Activated T-cell treated with anti-CD3 and anti-CD28 coated beads, Interleukin-2, amount 50 U/mL, for 1 hour (primary cell): ENCODE measurements around the gene FUBP3.
"Not testable (repeated sequence)": the region's sequence is repeated elsewhere in the genome, so short reads cannot be mapped to it uniquely, and the experiment has no call there.

ENCODE experiments used
- DNase-seq: peaks from one replicate; pipeline ENCODE4 v3.0.0-alpha.2; 2020

FUBP3 gene

GRCh38 chr9:130664251-130665028 lies 85.1 kb downstream of the FUBP3 start, which contains the start of gene PRDM12:
Gene PRDM12, plus strand, starts transcription at chr9:130664594. Its CDS starts 60 bp downstream, at chr9:130664654.
- DNase-seq, result no peak

- DNase-seq, result no peak
These were observed 85.7 kb downstream of the FUBP3 start for GRCh38 chr9:130665029-130665430.

- DNase-seq, result peak; percentile 24
These were observed 86.3 kb downstream of the FUBP3 start for GRCh38 chr9:130665431-130666392.

GRCh38 chr9:130666393-130667119 lies 87.2 kb downstream of the FUBP3 start:
- no peak for DNase-seq

- DNase-seq, result no peak
These were observed 87.7 kb downstream of the FUBP3 start for GRCh38 chr9:130667120-130667435.

GRCh38 chr9:130668196-130668595 lies 88.8 kb downstream of the FUBP3 start:
- DNase-seq, result no peak

GRCh38 chr9:130668659-130669058 lies 89.3 kb downstream of the FUBP3 start:
- DNase-seq, result no peak

- no peak for DNase-seq
These were observed 90.6 kb downstream of the FUBP3 start for GRCh38 chr9:130669965-130670364.

- no peak for DNase-seq
These were observed 91.3 kb downstream of the FUBP3 start for GRCh38 chr9:130670644-130671043.

GRCh38 chr9:130672466-130672865 lies 93.1 kb downstream of the FUBP3 start:
- no peak for DNase-seq

GRCh38 chr9:130672933-130673615 lies 93.7 kb downstream of the FUBP3 start:
- no peak for DNase-seq

- no peak for DNase-seq
These were observed 96.0 kb downstream of the FUBP3 start for GRCh38 chr9:130675396-130675795.

- DNase-seq, result no peak
These were observed 97.9 kb downstream of the FUBP3 start for GRCh38 chr9:130677252-130677651.

GRCh38 chr9:130680836-130681768 lies 101.7 kb downstream of the FUBP3 start:
- DNase-seq, result peak; percentile 65

- no peak for DNase-seq
These were observed 102.5 kb downstream of the FUBP3 start for GRCh38 chr9:130681769-130682420.

GRCh38 chr9:130682421-130683121 lies 103.2 kb downstream of the FUBP3 start:
- peak; percentile 61 for DNase-seq

GRCh38 chr9:130685104-130685503 lies 105.7 kb downstream of the FUBP3 start:
- no peak for DNase-seq

GRCh38 chr9:130685945-130686344 lies 106.6 kb downstream of the FUBP3 start:
- DNase-seq, result not testable (repeated sequence)

- no peak for DNase-seq
These were observed 108.2 kb downstream of the FUBP3 start for GRCh38 chr9:130687615-130688014.
